Mesenteric fat pad (tissue), 1 donor: ENCODE data around the gene TANC1. TPM values are rescaled to one million over a fixed set of nuclear protein-coding genes. Genes with fewer than 3 reads are reported as not detected.

Experiments
- DNase-seq: peaks from one replicate; pipeline ENCODE4 v3.0.0-alpha.2; 2020; ENCODE audit warnings: low spot score
- total RNA-seq: library from RNA; stranded (reverse); fragmentation: NEBNext Ultra II Directional; extraction: Animal tissue kit (Norgen Biotek cat#: 25700); gene quantifications from one replicate; pipeline ENCODE4 v1.2.1, GENCODE V29; 2021
- donor health status: DM: yes; HTN: yes; CAD: no.

The TANC1 gene
- total RNA-seq, 1 donor from 2014 or later: 27.9 TPM

- peak; percentile 18 for DNase-seq
Observed at GRCh38 chr2:159211447-159212396, 243.3 kb downstream of the TANC1 start.

GRCh38 chr2:159213296-159213695 is 244.9 kb downstream of the TANC1 start:
- peak; percentile 1 for DNase-seq

GRCh38 chr2:159214325-159214865 is 246.0 kb downstream of the TANC1 start:
- DNase-seq: peak; percentile 37

GRCh38 chr2:159215116-159215515 is 246.7 kb downstream of the TANC1 start:
- no peak for DNase-seq

GRCh38 chr2:159217676-159218075 is 249.2 kb downstream of the TANC1 start:
- no peak for DNase-seq

GRCh38 chr2:159218389-159218788 is 249.9 kb downstream of the TANC1 start:
- DNase-seq: no peak

GRCh38 chr2:159219394-159219998 is 251.1 kb downstream of the TANC1 start:
- DNase-seq: no peak

- no peak for DNase-seq
Observed at GRCh38 chr2:159224061-159224813, 255.8 kb downstream of the TANC1 start.

- DNase-seq: no peak
Observed at GRCh38 chr2:159225025-159226016, 256.9 kb downstream of the TANC1 start.

GRCh38 chr2:159226059-159226461 is 257.6 kb downstream of the TANC1 start:
- no peak for DNase-seq

- no peak for DNase-seq
Observed at GRCh38 chr2:159226608-159227385, 258.4 kb downstream of the TANC1 start.

- DNase-seq: no peak
Observed at GRCh38 chr2:159227467-159227866, 259.0 kb downstream of the TANC1 start.

GRCh38 chr2:159228081-159228581 is 259.7 kb downstream of the TANC1 start:
- DNase-seq: no peak

GRCh38 chr2:159229476-159230144 is 261.2 kb downstream of the TANC1 start:
- DNase-seq: no peak

- no peak for DNase-seq
Observed at GRCh38 chr2:159230145-159230877, 261.9 kb downstream of the TANC1 start.

- no peak for DNase-seq
Observed at GRCh38 chr2:159232456-159233170, 264.2 kb downstream of the TANC1 start.

GRCh38 chr2:159234868-159235267 is 266.4 kb downstream of the TANC1 start:
- DNase-seq: no peak
